IPS DF 19.7 (cell line): ENCODE results near the gene ATP5F1E.
"Not testable (repeated sequence)": the region's sequence is repeated elsewhere in the genome, so short reads cannot be mapped to it uniquely, and the experiment has no call there.

Experiments used
- DNase-seq: peaks from one replicate; pipeline ENCODE4 v3.0.0-alpha.2; 2013; ENCODE audit warnings: low read depth, low spot score

ATP5F1E gene

DNA sequence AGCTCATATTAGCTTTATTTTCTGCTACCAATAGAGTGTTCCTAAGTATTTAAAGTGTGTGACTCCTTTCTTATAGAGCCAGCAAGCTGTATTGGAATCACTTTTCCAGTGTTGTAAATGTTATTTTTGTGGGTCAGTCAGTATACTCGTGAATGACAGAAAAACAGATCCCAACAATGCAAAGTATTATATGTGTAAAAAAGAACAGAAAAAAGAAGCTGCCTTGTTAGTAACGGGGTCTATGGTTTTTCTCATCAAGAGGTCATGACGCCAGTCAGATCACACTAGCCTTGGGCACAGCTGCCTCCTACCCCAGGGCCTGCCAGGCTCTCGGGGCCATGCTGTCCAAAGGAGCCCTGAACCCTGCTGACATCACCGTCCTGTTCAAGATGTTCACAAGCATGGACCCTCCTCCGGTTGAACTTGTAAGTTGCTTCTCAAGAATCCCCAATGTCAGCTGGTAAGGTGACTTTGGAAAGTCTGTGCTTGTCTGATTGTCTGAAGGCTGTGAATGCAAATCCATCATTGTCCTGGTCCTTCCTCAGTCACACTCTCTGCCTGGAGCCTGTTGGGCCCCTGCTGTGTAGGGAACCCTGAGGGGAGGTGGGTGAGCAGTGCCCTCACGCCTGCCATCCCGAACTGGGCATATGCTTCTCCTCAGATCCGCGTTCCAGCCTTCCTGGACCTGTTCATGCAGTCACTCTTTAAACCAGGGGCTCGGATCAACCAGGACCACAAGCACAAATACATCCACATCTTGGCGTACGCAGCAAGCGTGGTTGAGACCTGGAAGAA is 41.3 kb downstream of the ATP5F1E start:
- no peak for DNase-seq

DNA sequence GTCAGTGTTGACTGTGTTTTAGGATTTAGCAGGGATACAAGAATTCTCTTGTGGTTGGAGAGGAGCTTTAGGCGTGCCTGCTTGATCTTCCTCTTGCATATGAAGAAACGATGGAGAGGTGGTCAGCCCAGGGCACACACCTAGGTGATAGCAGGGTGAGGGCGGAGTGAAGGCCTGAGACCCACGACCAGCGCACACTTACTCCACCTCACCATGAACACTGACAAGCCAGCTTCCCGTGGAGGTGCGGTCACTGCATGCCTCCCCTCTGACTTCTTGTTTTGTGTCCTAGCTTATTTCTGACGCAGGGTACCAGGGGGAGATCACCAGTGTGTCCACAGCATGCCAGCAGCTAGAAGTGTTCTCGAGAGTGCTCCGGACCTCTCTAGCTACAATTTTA is 42.9 kb downstream of the ATP5F1E start:
- no peak for DNase-seq

DNA sequence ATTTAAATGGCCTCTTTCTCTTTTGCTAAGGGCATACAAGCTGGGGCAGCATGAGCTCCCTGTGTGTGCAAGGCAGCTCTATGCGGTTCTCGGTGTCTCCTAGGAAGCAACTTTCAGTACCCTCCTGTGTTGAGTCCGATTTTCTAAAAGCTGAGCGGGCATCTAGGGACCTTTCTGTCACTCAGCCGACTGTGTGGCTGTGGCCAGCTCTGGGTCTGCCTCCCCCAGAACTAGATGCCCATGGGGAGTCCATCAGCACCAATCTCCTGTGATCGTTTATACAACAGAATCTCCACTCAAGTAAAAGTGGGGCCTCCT is 43.6 kb downstream of the ATP5F1E start:
- no peak for DNase-seq

DNA sequence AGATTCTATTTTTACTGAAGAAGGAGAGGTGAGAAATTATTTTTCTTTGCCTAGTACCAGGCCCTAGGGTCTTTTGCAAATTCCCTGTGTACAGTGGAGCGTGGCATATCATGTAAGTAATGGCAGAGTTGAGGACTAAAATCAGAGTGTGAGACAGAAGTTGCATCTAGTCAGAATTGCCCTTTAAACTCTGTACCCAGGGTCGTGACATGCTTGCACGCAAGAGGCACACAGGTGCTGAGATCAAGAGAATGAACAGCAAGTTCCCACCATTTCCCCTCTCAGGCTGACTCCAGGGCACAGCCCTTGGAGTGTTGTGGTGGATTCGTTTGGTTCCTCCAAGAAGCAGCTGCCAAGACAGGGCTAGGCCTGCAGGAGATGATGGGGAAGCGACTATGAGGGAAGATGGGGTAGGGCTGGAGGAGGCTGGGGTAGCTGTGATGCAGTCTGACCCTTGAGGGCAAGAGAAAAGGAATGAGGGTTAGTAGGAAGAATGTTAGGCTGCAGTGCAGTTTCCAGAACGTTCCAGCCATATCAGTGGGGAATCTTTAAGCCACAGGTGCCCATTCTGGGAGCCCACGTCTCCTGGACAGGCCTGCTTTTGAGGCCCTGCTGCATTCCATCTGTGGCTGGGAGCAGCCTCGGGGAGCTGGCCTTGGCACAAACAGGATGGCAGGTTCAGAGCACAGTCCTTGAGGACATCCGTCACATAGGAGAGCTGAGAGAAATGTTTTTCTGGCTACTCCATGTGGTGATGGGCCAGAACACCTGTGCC is 44.2 kb downstream of the ATP5F1E start:
- DNase-seq, result no peak

DNA sequence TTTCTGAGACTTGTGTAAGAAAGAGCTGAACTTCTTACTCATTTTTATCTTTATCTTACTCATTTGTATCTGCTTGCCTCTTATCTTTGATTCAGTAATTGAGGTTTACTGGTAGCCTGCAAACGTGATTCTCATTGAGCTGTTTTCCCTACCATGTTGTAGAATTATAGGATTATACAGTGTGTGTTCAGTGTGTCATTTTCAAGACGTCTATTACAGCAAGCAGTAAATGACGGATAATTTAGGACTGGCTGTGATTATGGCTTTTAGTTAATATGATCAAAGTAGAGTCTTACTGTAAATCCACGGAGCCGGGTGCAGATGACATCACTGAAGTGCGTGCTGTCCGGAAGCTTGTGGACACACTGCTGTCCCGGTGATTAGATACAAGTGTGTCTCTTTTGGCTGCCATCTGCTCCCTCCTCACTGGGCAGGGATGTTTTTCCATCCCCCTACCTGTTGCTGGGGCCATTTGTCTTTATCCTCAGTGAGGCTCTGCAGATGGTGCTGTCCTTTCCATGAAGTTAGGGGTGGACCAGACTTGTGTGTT is 45.1 kb downstream of the ATP5F1E start:
- no peak for DNase-seq

DNA sequence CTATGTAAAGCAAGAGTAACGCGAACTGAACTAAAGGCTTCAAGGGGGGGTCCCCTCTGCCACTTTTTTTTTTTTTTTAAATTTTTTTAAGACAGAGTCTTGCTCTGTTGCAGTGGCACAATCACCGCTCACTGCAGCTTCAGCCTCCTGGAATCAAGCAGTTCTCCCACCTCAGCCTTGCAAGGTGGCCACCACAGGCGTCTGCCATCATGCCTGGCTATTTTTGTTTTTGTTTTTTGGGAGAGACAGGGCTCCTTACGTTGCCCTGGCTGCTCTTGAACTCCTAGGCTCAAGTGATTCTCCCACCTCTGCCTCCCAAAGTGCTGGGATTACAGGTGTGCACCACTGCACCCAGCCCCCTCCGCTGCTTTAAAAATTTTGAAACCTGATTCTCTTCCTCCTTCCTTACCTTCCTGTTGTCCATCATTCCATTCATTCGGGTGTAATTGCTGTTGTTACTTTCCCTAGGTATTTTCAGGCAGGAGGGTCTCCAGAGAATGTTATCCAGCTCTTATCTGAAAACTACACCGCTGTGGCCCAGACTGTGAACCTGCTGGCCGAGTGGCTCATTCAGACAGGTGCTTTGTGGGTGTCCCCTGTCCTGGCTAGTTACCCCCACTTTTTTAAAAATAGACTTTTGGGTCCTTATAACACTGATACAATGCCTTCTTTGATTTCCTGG is 45.7 kb downstream of the ATP5F1E start:
- no peak for DNase-seq

DNA sequence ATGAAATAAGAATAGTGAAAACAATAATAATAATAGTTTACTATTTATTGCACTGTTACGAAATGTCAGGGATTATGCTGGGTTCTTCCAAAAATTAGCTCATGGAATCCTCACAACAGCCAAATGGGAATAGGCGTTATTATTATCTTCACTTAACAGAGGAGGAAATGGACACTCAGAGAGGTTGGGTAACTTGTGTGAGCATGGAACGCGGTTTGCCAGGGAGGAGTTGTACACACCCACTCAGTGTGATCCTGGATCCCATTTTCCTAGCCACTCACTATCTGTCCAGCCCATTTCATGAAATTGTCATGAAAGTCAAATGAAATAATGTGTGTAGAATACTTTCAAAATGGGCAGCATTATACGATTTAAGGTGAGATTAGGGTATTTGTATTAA is 46.5 kb downstream of the ATP5F1E start:
- no peak for DNase-seq

DNA sequence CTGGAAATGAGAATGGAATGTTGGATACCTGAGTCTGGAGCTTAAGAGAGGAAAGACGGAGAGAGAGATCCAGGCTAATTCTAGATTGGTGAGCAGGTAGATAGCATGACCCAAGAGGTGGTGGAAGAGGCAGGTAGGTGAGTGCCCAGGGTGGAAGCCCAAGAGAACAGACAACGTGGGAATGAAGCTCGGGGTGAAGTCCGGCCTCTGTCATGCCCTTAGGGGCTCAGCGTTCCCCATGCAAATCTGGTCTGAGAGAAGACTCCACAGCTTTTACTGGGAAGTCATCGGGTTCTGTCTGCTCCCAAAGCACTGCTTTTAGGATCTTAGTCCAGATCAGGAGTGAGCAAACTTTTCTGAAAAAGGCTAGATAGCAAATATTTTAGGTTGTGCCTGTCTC is 47.4 kb downstream of the ATP5F1E start:
- DNase-seq, result no peak

DNA sequence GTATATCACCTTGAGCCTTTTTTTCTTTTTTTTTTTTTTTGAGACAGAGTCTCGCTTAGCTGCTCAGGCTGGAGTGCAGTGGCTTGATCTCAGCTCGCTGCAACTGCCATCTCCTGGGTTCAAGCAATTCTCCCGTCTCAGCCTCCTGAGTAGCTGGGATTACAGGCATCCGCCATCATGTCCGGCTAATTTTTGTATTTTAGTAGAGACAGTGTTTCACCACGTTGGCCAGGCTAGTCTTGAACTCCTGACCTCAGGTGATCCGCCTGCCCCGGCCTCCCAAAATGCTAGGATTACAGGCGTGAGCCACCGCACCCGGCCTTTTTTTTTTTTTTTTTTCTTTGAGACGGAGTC is 49.0 kb downstream of the ATP5F1E start:
- not testable (repeated sequence) for DNase-seq

DNA sequence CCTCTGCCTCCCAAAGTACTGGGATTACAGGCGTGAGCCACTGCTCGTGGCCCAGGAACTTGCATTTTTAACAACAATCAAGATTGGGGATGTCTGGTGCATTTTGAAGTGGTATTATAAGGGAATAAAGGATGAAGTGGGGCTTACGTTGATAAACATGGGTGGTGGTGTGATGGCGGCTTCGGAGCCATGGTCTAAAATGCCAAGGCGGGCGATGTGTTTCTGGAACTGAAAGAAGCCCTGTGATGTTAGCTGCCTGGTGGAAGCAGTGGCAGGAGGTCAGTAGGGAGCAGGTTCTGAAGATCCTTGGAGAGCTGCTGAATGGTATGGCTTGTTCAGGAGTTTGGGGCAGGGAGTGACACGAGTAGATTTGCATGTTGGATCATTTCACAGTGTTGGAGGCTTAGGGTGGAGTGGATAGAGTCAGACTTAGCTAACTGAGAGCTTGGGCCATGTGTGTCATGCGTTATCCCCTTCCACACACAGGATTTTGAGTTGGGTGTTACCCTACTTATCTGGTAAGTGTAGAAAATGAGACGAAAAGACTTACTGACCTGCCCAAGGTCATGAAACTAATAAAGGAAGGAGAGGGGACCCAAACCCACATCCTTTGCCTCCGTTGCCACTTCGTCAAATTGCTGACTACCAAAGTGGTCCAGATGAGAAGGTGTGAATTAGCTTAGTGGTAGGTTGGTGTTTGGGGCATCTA is 49.6 kb downstream of the ATP5F1E start:
- DNase-seq, result no peak

DNA sequence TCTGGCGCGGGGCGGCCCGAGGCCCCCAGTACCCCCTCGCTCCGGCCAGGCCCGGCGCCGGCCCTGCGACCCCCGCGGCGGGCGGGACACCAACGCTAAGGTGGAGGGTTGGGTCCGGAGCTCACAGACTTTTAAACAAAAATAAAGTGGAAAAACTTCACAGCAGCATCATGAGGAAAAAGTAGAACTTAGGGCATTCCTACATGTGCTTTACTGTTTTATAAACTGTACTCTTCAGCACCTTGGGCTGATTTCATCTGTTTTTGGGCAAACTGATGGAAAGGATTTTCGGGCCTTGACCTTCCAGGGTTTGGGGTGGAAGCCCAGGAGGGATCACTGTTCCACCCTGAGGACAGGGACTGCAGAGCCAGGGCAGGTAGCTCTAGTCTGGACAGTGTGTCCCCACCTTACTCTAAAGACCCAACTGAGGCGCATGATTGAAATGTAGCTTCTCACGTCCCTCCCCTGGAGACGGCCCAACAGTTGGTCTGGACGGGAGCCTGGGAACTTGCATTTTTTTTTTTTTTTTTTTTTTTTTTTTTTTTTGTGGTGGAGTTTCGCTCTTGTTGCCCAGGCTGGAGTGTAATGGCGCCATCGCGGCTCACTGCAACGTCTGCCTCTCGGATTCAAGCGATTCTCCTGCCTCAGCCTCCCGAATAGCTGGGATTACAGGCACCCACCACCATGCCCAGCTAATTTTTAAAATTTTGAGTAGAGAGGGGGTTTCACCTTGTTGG is 50.3 kb downstream of the ATP5F1E start:
- no peak for DNase-seq

DNA sequence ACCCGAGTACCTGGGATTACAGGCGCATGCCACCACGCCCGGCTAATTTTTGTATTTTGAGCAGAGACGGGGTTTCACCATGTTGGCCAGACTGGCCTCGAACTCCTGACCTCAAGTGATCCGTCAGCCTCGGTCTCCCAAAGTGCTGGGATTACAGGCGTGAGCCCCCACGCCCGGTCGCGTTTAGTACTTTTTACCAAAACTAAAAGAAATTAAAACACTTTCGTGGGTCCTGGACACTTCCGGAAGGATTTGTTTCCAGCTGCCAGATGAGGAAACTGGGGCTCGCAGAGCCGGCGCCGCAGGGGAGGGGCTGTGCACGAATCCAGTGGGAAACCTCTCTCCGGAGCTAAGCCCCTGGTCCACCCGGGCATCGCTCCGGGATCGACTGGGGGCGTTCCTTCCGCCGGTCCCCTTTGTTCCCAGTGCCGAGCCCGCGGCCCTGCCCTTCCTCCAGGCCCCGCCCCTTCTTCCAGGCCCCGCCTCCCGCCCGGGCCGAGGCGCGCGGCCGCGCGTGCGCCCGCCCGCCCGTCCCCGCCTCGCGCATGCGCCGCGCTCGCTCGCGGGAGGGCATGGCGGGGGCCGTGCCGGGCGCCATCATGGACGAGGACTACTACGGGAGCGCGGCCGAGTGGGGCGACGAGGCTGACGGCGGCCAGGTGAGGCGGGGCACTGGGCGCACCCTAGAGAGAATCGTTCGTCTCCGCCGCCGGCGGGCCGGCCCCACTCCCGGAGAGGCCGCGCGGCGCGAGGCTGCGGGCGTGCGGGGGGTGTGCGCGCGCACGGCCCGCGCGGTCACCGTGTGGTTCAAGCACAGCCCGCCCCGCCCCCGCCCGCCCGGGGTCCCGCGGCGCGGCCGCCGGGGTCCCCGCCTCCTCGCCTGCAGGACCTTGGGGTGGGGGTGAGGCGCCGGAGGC is 51.2 kb downstream of the ATP5F1E start, which contains the start of gene NELFCD:
NELFCD (plus strand) TSS at position 546 of the 917 bp plus-strand sequence; CDS start at position 600, 54 bp downstream.
- peak; percentile 25 for DNase-seq

DNA sequence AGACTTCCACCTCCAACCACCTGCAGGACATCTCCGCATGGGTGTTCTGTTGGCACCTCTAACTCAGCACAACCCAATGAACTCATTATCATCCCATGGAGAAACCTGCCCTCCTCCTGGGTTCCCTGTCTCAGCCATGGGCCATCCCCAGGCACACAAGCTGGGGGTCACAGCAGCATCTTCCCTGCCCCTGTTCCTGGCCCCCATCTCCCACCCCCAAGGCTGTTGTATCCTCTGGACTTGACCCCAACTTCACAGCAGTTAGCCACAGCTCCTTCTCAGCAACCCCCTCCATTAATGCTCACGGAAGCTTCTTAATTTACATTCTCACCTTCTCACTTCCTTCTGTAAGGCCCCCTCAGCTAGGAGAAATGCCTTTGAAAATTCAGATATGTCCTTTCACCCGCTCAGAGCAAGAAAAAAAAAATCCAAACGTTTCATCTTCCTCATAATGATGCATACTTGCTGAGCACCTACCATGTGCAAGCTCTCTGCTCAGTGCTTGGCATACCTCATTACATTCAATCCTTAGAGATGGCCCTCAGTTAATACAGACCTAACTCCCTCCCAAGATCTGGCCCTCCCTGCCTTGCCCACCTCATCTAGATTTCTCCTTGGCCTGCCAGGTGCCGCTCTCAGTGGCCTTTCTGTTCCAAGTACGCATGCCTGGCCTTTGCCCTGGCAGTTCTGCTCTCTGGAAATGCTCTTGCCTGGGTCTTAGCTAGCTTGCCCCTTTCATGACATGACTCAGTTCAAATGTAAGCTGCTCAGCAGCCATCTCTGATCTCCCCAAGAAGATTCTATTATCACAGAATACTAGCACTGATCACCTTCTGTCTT is 53.6 kb downstream of the ATP5F1E start:
- no peak for DNase-seq

DNA sequence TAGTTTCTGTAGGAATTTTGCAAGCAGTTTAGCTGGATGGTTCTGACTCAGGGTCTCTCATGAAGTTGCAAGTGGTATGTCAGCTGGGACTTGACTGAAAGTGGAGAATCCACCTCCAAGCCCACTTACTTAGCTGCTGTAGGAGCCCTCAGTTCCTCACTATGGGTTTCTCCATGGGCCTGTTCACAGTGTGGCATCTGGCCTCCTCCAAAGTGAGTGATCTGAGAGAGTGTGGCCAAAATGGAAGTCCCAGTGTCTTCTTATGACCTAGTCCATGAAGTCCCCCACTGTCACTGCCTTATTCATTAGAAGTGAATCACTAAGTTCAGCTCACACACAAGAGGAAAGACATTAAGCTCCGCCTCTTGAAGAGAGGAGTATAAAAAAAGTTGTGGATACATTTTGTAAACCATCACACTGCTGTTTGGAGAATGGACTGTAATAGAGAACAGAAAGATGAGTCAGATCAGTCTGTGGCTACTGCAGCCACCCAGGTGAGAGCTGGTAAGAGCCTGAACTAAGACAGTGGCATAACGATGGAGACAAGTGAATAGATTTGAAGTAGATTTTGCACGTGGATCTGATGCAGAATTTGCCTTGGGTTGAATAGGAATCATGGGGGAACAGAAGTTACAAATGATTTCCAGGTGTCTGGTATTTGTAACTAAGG is 55.9 kb downstream of the ATP5F1E start:
- no peak for DNase-seq
